Activated T-helper 1 cell treated with anti-CD3 and anti-CD28 coated beads, Interleukin-12 subunit alpha, Interleukin-12 subunit beta, Interleukin-2, Interleukin-4 antibody, amounts not matched to agents 30 ng/mL and 10 ng/mL and 1 ng/mL, durations not matched to agents 14 hours and 24 hours and 36 hours (primary cell): ENCODE data around the gene SEC61A1. TPM values are rescaled to one million over a fixed set of nuclear protein-coding genes. Genes with fewer than 3 reads are reported as not detected.

Source experiments
- DNase-seq: peaks from one replicate; pipeline ENCODE4 v3.0.0; 2021; ENCODE audit warnings: low spot score
- H3K27ac Mint-ChIP-seq: one replicate; pipeline ENCODE4 v1.8.0; 2021; ENCODE audit warnings: mild to moderate bottlenecking, mixed read lengths
- H3K27me3 Mint-ChIP-seq: one replicate; pipeline ENCODE4 v1.8.0; 2022; ENCODE audit warnings: mild to moderate bottlenecking, moderate library complexity, mixed read lengths; ENCODE audit not compliant: insufficient read depth
- H3K36me3 Mint-ChIP-seq: one replicate; pipeline ENCODE4 v1.8.0; 2021; ENCODE audit warnings: low read depth, mixed read lengths
- H3K4me1 Mint-ChIP-seq: one replicate; pipeline ENCODE4 v1.8.0; 2021; ENCODE audit warnings: low read depth, mixed read lengths
- H3K4me3 Mint-ChIP-seq: one replicate; pipeline ENCODE4 v1.8.0; 2021; ENCODE audit warnings: mild to moderate bottlenecking, moderate library complexity, mixed read lengths
- H3K9me3 Mint-ChIP-seq: one replicate; pipeline ENCODE4 v1.8.0; 2021; ENCODE audit warnings: mixed read lengths
- intact Hi-C: fragments of 100-400 bp; cut with micrococcal nuclease; formaldehyde crosslinking; loops from one replicate; pipeline ENCODE4 v1.15.1; 2024
- total RNA-seq: library from RNA; stranded (reverse); gene quantifications from 2 replicates; pipeline ENCODE4 v1.2.3, GENCODE V29; 2022

Gene SEC61A1
- total RNA-seq, 1 donor from 2014 or later, result 205 TPM

DNA sequence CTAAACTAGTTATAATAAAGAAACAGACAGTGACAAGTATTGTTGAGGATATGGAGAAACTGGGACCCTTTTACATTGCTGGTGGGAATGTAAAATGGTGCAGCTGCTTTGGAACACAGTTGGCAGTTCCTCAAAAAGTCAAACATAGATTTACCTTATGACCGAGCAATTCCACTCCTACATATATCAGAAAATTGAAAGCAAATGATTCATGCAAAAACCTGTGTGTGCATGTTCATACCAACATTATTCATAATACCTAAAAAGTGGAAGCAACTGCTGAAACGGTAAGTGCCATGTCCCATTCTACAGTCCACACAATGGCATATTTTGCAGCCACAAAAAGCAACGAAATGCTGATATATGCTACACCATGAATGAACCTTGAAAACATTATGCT is 12.2 kb upstream of the SEC61A1 start:
- peaks cover 28% of the 10 kb centered on the region for H3K27me3 Mint-ChIP-seq
- H3K4me3 Mint-ChIP-seq, result no peak overlapping the region
- no peak for DNase-seq
- no peaks in the 10 kb centered on the region for H3K36me3 Mint-ChIP-seq
- no peaks in the 10 kb centered on the region for H3K4me1 Mint-ChIP-seq
- intact Hi-C loops, result no loop called here
- no peaks in the 10 kb centered on the region for H3K9me3 Mint-ChIP-seq
- H3K27ac Mint-ChIP-seq, result no peak overlapping the region

DNA sequence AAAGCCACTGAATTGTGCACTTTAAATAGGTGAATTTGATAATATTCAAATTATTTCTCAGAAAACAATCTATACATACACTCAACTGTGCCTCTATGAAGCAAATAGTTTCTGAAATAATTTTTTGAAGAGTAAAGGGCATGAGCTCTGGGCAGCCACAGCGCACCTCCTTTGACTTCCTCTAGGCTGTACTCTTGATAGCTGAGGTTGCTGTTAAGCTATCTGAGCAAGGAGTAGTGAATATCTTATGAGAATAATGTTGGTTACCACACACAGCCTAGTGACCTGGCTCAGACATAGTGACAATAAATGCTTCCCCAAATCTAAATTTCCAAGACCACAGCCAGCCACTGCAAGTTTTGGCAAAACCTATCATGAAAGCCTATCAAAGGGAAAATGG is 11.6 kb upstream of the SEC61A1 start:
- H3K27ac Mint-ChIP-seq, result no peak overlapping the region
- H3K36me3 Mint-ChIP-seq, result no peaks in the 10 kb centered on the region
- H3K9me3 Mint-ChIP-seq, result no peaks in the 10 kb centered on the region
- no peak overlapping the region for H3K4me3 Mint-ChIP-seq
- DNase-seq, result no peak
- peaks cover 28% of the 10 kb centered on the region for H3K27me3 Mint-ChIP-seq
- no peaks in the 10 kb centered on the region for H3K4me1 Mint-ChIP-seq
- intact Hi-C loops, result no loop called here

DNA sequence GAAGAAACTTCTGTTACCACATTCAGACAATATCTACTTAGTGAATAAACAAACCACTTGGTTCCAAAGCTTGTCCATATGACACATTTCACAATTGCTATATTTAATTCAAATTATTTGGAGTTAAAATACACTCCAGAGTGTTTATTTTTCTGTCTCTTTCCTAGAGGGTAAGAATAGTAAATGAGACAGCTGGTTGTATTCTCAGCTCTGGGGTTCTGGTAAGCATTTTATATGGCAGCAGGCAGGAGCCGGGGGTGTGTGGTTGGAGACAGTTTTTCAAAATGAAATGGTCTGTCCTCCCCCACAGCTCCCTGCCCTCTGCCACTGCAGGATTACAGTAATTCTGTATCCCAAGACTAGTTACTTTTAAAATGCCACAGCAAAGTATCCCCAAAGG is 10.9 kb upstream of the SEC61A1 start:
- intact Hi-C loops, result no loop called here
- H3K4me1 Mint-ChIP-seq, result no peaks in the 10 kb centered on the region
- no peak for DNase-seq
- no peaks in the 10 kb centered on the region for H3K36me3 Mint-ChIP-seq
- H3K9me3 Mint-ChIP-seq, result no peaks in the 10 kb centered on the region
- no peak overlapping the region for H3K4me3 Mint-ChIP-seq
- peaks cover 29% of the 10 kb centered on the region for H3K27me3 Mint-ChIP-seq
- H3K27ac Mint-ChIP-seq, result no peak overlapping the region

DNA sequence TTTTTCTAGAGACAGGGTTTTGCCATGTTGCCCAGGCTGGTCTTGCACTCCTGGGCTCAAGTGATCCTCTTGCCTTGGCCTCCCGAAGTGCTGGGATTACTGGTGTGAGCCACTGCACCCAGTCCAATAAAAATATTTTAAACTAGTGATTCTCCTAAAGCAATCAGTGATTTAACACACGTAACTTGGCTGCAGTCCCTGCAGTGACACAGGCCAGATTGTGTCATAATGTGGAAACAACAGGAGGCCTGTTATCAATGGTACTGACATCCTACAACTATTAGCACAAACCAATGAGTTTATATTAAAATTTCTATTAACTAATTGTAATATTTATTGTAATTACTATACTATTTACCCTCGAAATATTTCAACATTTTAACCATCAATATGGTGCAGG is 1.6 kb upstream of the SEC61A1 start:
- no peak for DNase-seq
- H3K4me3 Mint-ChIP-seq, result no peak overlapping the region
- H3K27ac Mint-ChIP-seq, result no peak overlapping the region
- intact Hi-C loops, result loop anchor here (5.0 to 10.0 kb wide), 3 partner anchors 473 to 1842 kb away; partner anchors contain the start of genes TMCC1 and ZXDC
- no peaks in the 10 kb centered on the region for H3K9me3 Mint-ChIP-seq
- peaks cover 27% of the 10 kb centered on the region for H3K36me3 Mint-ChIP-seq
- peaks cover 36% of the 10 kb centered on the region for H3K4me1 Mint-ChIP-seq
- peaks cover 11% of the 10 kb centered on the region for H3K27me3 Mint-ChIP-seq

DNA sequence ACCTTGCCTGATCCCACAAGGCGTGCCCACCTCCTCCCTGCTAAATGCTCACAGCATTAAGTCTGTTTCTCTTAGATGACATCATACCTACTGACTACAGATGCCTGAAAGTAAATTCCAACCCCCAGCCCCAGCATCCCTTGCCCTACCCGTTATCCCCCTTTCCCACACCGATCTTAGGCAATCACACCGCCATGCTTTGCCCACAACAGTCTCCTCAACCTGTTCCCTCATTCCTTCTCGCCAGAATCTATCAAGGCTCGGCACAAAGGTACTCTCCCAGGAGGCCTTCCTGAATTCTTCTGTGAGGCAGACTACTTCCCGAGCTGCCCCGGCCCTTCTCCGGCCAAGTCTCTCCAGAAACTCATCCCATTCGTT is 789 bp upstream of the SEC61A1 start:
- peaks cover 7% of the 10 kb centered on the region for H3K27me3 Mint-ChIP-seq
- peak overlapping the region; percentile 95 for H3K4me3 Mint-ChIP-seq
- peaks cover 29% of the 10 kb centered on the region for H3K36me3 Mint-ChIP-seq
- no peak for DNase-seq
- H3K9me3 Mint-ChIP-seq, result no peaks in the 10 kb centered on the region
- H3K27ac Mint-ChIP-seq, result peak overlapping the region; percentile 88
- intact Hi-C loops, result loop anchor here (5.0 to 10.0 kb wide), 3 partner anchors 474 to 1841 kb away; partner anchors contain the start of genes TMCC1 and ZXDC
- peaks cover 43% of the 10 kb centered on the region for H3K4me1 Mint-ChIP-seq

DNA sequence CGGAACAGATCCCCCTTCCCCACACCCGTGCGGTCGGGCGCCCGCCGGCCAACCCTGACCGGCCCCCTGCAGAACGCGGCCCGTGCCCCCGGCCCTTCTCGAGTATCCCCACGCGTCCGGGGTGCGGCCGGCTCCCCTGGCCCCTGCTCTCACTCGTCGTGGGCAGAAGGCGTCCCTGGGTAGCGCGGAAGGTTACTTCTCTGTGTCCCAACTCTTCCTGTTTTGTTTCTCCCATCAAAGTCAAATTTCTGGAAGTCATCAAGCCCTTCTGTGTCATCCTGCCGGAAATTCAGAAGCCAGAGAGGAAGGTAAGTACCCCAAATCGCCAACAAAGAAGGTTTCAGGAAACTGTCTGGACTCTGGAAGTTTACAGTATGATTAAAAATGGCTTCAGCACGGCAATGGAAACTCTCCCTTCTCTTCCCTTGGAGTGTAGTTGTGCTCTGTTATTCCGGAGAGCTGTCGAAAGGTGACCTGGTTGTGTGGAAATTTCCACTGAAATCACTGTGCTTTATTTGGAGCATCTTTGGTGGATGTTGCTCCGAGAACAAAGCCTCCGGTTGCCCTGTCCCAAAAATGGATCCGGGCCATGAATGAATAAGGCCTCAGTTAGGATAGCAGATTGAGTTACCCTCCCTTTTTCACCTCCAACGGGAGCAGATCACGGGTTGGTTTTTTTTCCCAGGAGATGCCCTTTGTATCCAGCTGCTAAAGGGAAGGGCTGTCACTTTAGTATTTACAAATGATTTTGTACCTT is 536 bp downstream of the SEC61A1 start:
- no peaks in the 10 kb centered on the region for H3K9me3 Mint-ChIP-seq
- intact Hi-C loops, result loop anchor here (1.0 to 10.0 kb wide), 10 partner anchors 22 to 1840 kb away; partner anchors contain the start of genes ABTB1, CHCHD6, EEFSEC and RUVBL1
- peaks cover 43% of the 10 kb centered on the region for H3K4me1 Mint-ChIP-seq
- DNase-seq, result no peak
- H3K4me3 Mint-ChIP-seq, result peak overlapping the region; percentile 99
- peaks cover 33% of the 10 kb centered on the region for H3K36me3 Mint-ChIP-seq
- H3K27me3 Mint-ChIP-seq, result peaks cover 5% of the 10 kb centered on the region
- H3K27ac Mint-ChIP-seq, result peak overlapping the region; percentile 96

DNA sequence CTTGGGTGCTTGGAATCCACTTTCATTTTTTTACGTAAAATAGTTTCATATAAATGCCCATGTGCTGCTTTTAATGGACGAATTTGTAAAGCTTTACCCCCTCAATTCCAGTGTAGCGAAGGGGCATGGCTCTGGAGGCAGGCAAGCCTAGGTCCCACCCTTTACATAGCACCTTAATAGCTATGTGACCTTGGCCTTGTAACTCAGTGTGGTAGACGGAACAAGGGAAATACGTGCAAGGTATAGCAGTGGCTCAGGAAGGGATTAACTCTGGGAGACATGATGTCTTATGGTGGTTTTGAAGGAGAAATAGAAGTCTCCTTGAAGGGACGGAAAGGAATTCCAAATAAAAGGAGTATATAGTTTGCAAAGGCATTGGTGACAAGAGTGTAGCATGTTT is 1.4 kb downstream of the SEC61A1 start:
- H3K4me3 Mint-ChIP-seq, result peak overlapping the region; percentile 99
- H3K4me1 Mint-ChIP-seq, result peaks cover 43% of the 10 kb centered on the region
- intact Hi-C loops, result loop anchor here (1.0 to 10.0 kb wide), 6 partner anchors 9 to 1839 kb away; partner anchors contain the start of genes CHCHD6, TMCC1 and ZXDC
- H3K27me3 Mint-ChIP-seq, result peaks cover 4% of the 10 kb centered on the region
- no peaks in the 10 kb centered on the region for H3K9me3 Mint-ChIP-seq
- peak overlapping the region; percentile 15 for H3K27ac Mint-ChIP-seq
- peaks cover 34% of the 10 kb centered on the region for H3K36me3 Mint-ChIP-seq
- no peak for DNase-seq

DNA sequence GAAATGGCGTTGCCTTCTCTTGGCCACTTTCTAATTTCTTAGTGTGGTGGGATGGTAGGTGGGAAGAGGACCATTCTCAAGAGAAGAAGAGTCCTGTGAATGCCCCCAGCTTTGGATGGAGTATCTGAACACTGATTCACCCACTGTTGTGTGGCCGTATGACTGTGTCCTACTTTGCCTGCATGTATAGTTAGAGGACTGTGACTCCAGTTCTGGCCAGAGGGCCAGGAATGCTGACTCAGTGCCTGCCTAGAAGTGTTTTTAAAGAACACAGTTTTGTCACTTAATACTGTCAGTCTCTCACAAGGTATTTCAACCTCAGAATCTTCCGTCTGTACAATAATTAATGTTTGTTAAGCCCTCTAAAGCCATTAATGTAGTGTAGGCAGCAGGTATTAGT is 2.1 kb downstream of the SEC61A1 start:
- H3K4me1 Mint-ChIP-seq, result peaks cover 43% of the 10 kb centered on the region
- peaks cover 37% of the 10 kb centered on the region for H3K36me3 Mint-ChIP-seq
- H3K9me3 Mint-ChIP-seq, result no peaks in the 10 kb centered on the region
- no peak for DNase-seq
- intact Hi-C loops, result loop anchor here (1.0 to 10.0 kb wide), 4 partner anchors 8 to 1838 kb away; partner anchors contain the start of genes TMCC1 and ZXDC
- no peaks in the 10 kb centered on the region for H3K27me3 Mint-ChIP-seq
- peak overlapping the region; percentile 99 for H3K4me3 Mint-ChIP-seq
- H3K27ac Mint-ChIP-seq, result peak overlapping the region; percentile 15

DNA sequence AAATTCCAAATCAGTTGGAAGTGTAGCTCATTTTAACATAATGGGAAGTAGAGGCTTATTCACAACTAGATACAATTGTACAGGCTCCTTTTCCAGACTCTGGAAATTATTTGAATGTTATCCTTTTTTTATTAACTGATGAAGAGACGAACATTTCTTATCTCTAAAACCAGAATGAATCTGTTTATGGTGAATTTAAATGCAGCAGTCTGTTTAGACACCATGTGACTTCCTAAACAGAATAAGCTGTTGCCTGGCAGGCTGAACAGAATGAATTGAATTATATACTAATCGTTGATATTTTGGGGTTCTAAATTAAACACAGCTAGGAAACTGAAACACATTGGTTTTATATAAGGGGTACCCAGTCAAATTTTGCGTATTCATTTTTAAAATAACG is 4.0 kb downstream of the SEC61A1 start:
- intact Hi-C loops, result loop anchor here (10.0 kb wide), 1 partner anchor 1581 kb away; the partner anchor contains the start of gene ZXDC
- no peak for DNase-seq
- H3K4me1 Mint-ChIP-seq, result peaks cover 43% of the 10 kb centered on the region
- H3K9me3 Mint-ChIP-seq, result no peaks in the 10 kb centered on the region
- H3K4me3 Mint-ChIP-seq, result no peak overlapping the region
- peaks cover 54% of the 10 kb centered on the region for H3K36me3 Mint-ChIP-seq
- no peak overlapping the region for H3K27ac Mint-ChIP-seq
- H3K27me3 Mint-ChIP-seq, result no peaks in the 10 kb centered on the region

DNA sequence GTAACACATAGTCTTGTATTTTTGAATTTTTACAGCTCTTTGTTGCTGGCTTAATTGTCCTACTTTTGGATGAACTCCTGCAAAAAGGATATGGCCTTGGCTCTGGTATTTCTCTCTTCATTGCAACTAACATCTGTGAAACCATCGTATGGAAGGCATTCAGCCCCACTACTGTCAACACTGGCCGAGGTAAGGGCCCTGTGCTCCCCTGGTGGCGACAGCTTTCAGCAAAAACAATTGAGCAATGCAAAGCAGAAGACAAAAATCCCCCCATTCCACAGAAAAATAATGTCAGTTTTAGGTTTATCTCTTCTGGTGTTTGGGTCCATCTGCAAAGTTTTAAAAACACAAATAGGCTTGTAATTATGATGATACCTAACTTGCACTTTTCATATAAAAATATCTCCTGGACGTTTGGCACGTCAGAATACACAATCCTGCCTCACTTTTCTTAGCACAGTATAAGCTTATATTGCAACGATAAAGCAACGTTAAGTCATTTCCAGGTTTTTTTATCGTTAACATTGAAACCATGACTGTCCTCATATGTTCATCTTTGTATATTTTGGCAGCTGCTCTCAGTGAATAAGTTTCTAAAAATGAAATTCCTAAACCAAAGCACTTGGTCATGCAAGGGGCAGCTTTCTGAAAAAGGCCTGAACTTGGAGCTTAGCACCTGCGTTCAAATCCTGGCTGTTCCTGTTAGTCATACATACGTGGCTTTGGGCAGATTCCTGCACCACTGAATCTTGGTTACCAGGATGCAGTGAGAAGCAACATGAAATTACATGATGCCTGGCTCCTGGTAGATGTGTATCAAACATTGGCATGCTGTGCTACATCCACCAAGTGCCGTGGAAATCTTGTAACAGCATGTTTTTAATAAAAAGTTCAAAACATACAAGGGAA is 8.5 kb downstream of the SEC61A1 start:
- Mint-ChIP-seq H3K4me1 (peaks cover 30% of the 10 kb centered on the region), H3K27ac (no peak overlapping the region), H3K27me3 (no peaks in the 10 kb centered on the region), H3K9me3 (no peaks in the 10 kb centered on the region), H3K36me3 (peaks cover 57% of the 10 kb centered on the region), H3K4me3 (no peak overlapping the region)
- DNase-seq, result no peak
- intact Hi-C loops, result no loop called here

DNA sequence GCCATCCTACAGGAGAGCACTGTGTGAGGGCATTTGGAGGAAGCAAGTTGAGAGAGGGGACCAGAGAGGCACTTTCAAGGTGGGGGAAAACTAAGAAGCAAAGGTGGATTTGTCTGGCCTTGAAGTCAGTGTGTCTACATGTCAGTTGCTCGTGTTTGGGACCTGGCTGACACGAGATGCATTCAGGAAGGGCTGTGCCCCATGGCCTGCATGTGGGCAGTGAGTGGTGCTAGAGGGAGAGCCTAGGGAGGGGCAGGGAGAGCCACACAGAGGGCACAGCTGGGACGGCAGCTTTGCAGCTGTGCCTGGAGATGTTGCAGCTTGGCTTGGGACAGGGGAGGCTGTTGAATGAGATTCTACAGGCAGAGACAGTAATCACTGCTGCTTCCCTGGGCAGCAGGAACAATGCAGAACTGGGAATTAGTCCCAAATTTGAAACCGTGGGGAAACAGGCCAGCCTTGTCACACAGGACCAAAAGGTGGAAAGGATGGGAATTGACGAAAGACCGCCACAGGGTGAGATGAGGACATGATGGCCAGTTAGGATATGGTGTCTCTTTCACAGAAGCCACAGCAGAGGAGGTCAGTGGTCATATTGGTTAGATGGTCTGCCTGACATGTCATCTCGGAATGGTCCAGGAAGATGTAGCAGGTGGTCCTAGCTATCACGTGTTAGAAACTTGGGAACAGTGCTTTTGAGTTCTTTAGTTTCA is 10.0 kb downstream of the SEC61A1 start:
- Mint-ChIP-seq H3K4me1 (peaks cover 25% of the 10 kb centered on the region), H3K4me3 (no peak overlapping the region), H3K9me3 (no peaks in the 10 kb centered on the region), H3K27ac (peak overlapping the region; percentile 1), H3K27me3 (no peaks in the 10 kb centered on the region), H3K36me3 (peaks cover 60% of the 10 kb centered on the region)
- intact Hi-C loops, result loop anchor here (1.0 kb wide), 1 partner anchor 8 kb away; no protein-coding TSS in a partner anchor
- DNase-seq, result no peak

DNA sequence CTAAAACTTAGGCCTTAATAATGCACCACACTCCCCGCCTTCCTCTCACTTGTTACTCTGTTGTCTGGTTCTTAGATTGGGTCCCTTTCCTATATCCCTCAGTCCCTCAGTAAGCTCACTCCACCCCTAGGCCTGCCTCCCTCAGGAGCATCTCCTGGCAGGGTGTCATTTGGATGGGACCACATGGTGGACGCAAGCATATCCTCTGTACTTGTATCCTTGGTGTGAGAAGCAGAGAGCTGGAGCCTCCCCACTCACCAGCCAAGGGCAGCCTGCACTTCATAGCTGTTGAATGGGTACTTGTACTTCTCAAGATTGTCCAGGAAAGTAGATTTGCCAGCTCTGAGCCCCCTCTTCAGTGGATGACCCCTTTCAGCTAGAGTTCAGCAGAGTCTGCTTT is 11.6 kb downstream of the SEC61A1 start:
- H3K27me3 Mint-ChIP-seq, result no peaks in the 10 kb centered on the region
- H3K9me3 Mint-ChIP-seq, result no peaks in the 10 kb centered on the region
- intact Hi-C loops, result no loop called here
- H3K36me3 Mint-ChIP-seq, result peaks cover 71% of the 10 kb centered on the region
- H3K4me1 Mint-ChIP-seq, result peaks cover 25% of the 10 kb centered on the region
- no peak overlapping the region for H3K27ac Mint-ChIP-seq
- no peak overlapping the region for H3K4me3 Mint-ChIP-seq
- DNase-seq, result no peak
